ENCODE measurements around the gene RBM27. TPM values are rescaled to one million over a fixed set of nuclear protein-coding genes. Genes with fewer than 3 reads are reported as not detected.
A peak's percentile ranks its signal among the peaks of the same experiment; 100 is the strongest.

Gene RBM27
- total RNA-seq, 2 experiments from 2014 or later: 19.4 to 26.4 TPM

DNA sequence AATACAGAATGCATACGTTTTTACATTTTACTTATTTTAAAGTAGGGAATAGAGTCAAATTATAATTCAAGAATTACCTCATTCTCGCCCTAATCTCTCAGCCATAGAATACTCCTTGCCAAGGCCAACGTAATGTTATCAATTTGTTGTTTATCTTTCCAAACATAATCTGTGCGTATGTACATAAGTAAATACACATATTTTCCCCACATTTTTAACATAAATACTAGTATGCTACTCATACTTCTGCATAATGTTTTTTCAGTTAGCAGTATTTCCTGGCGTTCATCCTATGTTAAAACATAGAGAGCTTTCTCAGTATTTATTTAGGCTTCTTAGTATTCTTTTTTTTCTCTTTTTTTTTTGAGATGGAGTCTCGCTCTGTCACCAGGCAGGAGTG lies 28.8 kb downstream of the RBM27 start:
- ChIA-PET CTCF (ENCODE audit: unreplicated experiment) (no interaction called here), POLR2A (interaction anchor here (1.1 kb wide), 1 partner anchor 19 kb away, joined by 4 read pairs; no protein-coding TSS in a partner anchor)
- no TSS peak for BruUV-seq (replicated peaks)
- peaks cover 10% of the 10 kb centered on the region; the same call in 1 of the 2 replicates for H3K79me2 ChIP-seq (ENCODE audit: insufficient read depth, low read depth, low read length)
- TF ChIP-seq, protein P1, sequence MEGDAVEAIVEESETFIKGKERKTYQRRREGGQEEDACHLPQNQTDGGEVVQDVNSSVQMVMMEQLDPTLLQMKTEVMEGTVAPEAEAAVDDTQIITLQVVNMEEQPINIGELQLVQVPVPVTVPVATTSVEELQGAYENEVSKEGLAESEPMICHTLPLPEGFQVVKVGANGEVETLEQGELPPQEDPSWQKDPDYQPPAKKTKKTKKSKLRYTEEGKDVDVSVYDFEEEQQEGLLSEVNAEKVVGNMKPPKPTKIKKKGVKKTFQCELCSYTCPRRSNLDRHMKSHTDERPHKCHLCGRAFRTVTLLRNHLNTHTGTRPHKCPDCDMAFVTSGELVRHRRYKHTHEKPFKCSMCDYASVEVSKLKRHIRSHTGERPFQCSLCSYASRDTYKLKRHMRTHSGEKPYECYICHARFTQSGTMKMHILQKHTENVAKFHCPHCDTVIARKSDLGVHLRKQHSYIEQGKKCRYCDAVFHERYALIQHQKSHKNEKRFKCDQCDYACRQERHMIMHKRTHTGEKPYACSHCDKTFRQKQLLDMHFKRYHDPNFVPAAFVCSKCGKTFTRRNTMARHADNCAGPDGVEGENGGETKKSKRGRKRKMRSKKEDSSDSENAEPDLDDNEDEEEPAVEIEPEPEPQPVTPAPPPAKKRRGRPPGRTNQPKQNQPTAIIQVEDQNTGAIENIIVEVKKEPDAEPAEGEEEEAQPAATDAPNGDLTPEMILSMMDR (conservative IDR thresholded peaks at IDR 0.05; ENCODE audit: low read length): no peak
- TF ChIP-seq EZH2phosphoT487 (IDR thresholded peaks at IDR 0.05; ENCODE audit: borderline replicate concordance, low read depth, low read length): no peak
- no peaks in the 10 kb centered on the region for H4K20me1 ChIP-seq (ENCODE audit: insufficient read depth, low read length)
- H3K36me3 ChIP-seq (ENCODE audit: insufficient read depth, low read length): peaks cover 90% of the 10 kb centered on the region
- no peaks in the 10 kb centered on the region for H3K9me3 ChIP-seq (ENCODE audit: low read length)
- no peak overlapping the region for H2AFZ ChIP-seq (ENCODE audit: low read length)
- no peak overlapping the region for H3K4me3 ChIP-seq (ENCODE audit: low read depth, low read length, poor library complexity, severe bottlenecking)
- no peaks in the 10 kb centered on the region for H3K9me2 ChIP-seq (ENCODE audit: insufficient read depth, low read length)
- H3K4me1 ChIP-seq (ENCODE audit: insufficient read depth, low read length, poor library complexity, severe bottlenecking): no peaks in the 10 kb centered on the region
- H3K27ac ChIP-seq (ENCODE audit: low read depth, low read length, poor library complexity, severe bottlenecking): no peak overlapping the region
- H3K4me2 ChIP-seq (ENCODE audit: low read length): no peak overlapping the region
- intact Hi-C loops (cut with micrococcal nuclease; ENCODE audit: unreplicated experiment): no loop called here
- DNase-seq (ENCODE audit: low spot score): no peak

DNA sequence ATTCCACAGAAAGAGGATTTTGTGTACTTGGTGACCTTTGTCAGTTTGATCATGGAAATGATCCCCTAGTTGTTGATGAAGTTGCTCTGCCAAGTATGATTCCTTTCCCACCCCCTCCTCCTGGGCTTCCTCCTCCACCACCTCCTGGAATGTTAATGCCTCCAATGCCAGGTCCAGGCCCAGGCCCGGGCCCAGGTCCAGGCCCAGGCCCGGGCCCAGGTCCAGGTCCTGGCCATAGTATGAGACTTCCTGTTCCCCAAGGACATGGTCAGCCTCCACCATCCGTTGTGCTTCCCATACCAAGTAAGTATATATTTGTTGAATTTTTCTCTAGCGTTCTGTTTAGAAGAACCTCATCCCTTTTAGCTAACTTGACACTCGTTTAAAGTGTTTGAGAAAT lies 30.0 kb downstream of the RBM27 start:
- no TSS peak for BruUV-seq (replicated peaks)

DNA sequence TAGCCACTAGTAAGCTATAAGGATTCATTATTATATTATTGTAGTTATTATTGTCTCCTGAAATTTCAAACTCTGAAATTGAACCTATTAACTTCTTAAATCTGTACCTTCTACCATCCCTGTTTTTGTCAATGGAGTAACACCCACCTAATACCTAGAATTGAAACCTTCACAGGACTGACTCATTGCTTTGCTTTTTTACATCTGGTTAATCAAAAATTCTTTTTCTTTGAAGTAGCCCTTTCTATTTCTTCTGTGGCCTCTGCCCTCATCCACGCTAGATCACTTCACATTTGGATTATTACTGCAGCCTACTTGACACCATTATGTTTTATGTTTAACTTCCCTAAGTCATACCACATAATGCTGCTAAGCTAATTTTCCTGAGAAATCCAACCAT lies 35.6 kb downstream of the RBM27 start:
- no peak for DNase-seq (ENCODE audit: low spot score)
- POLR2A ChIA-PET: interaction anchor here (0.6 to 1.4 kb wide), 5 partner anchors 20 to 1253 kb away, joined by 3 to 5 read pairs (median 3); no protein-coding TSS in a partner anchor
- BruUV-seq (replicated peaks): TSS peak; percentile 15
- H3K27ac ChIP-seq (ENCODE audit: low read depth, low read length, poor library complexity, severe bottlenecking): no peak overlapping the region
- H3K36me3 ChIP-seq (ENCODE audit: insufficient read depth, low read length): peaks cover 87% of the 10 kb centered on the region
- intact Hi-C loops (cut with micrococcal nuclease; ENCODE audit: unreplicated experiment): no loop called here
- H3K79me2 ChIP-seq (ENCODE audit: insufficient read depth, low read depth, low read length): 0 out of 2 replicates have a peak, but pooled peaks cover 5% of the 10 kb centered on the region
- H3K4me3 ChIP-seq (ENCODE audit: low read depth, low read length, poor library complexity, severe bottlenecking): no peak overlapping the region
- TF ChIP-seq, protein P1 (conservative IDR thresholded peaks at IDR 0.05; ENCODE audit: low read length): no peak
- no peak for TF ChIP-seq EZH2phosphoT487 (IDR thresholded peaks at IDR 0.05; ENCODE audit: borderline replicate concordance, low read depth, low read length)
- H3K9me3 ChIP-seq (ENCODE audit: low read length): no peaks in the 10 kb centered on the region
- no peak overlapping the region for H2AFZ ChIP-seq (ENCODE audit: low read length)
- H3K9me2 ChIP-seq (ENCODE audit: insufficient read depth, low read length): no peaks in the 10 kb centered on the region
- H3K4me2 ChIP-seq (ENCODE audit: low read length): no peak overlapping the region
- CTCF ChIA-PET (ENCODE audit: unreplicated experiment): no interaction called here
- H3K4me1 ChIP-seq (ENCODE audit: insufficient read depth, low read length, poor library complexity, severe bottlenecking): no peaks in the 10 kb centered on the region
- H4K20me1 ChIP-seq (ENCODE audit: insufficient read depth, low read length): no peaks in the 10 kb centered on the region

More for the DNA sequence above, 30.0 kb downstream of the RBM27 start:
- POLR2A ChIA-PET: interaction anchor here (1.1 kb wide), 1 partner anchor 20 kb away, joined by 4 read pairs; no protein-coding TSS in a partner anchor
- DNase-seq (ENCODE audit: low spot score): no peak
- Histone ChIP-seq H3K36me3 (ENCODE audit: insufficient read depth, low read length) (peaks cover 92% of the 10 kb centered on the region), H4K20me1 (ENCODE audit: insufficient read depth, low read length) (no peaks in the 10 kb centered on the region), H2AFZ (ENCODE audit: low read length) (no peak overlapping the region), H3K27ac (ENCODE audit: low read depth, low read length, poor library complexity, severe bottlenecking) (no peak overlapping the region), H3K4me3 (ENCODE audit: low read depth, low read length, poor library complexity, severe bottlenecking) (no peak overlapping the region), H3K79me2 (ENCODE audit: insufficient read depth, low read depth, low read length) (no peaks in the 10 kb centered on the region), H3K4me1 (ENCODE audit: insufficient read depth, low read length, poor library complexity, severe bottlenecking) (no peaks in the 10 kb centered on the region), H3K9me2 (ENCODE audit: insufficient read depth, low read length) (no peaks in the 10 kb centered on the region), H3K4me2 (ENCODE audit: low read length) (no peak overlapping the region), H3K9me3 (ENCODE audit: low read length) (no peaks in the 10 kb centered on the region)
- intact Hi-C loops (cut with micrococcal nuclease; ENCODE audit: unreplicated experiment): no loop called here
- CTCF ChIA-PET (ENCODE audit: unreplicated experiment): no interaction called here
- TF ChIP-seq, protein P1 (conservative IDR thresholded peaks at IDR 0.05; ENCODE audit: low read length): no peak
- TF ChIP-seq EZH2phosphoT487 (IDR thresholded peaks at IDR 0.05; ENCODE audit: borderline replicate concordance, low read depth, low read length): no peak
